ENCODE results near the gene CERCAM. TPM values are rescaled to one million over a fixed set of nuclear protein-coding genes. Genes with fewer than 3 reads are reported as not detected.

CERCAM gene
- total and polyA plus RNA-seq, 2 of the 13 experiments (the other 11 are each of a cell fraction or from before 2014, with no cell fraction given), result 9.0 to 17.1 TPM

- TF ChIP-seq ZNF747 (CRISPR knock-in tag; IDR thresholded peaks at IDR 0.05; ENCODE audit: borderline replicate concordance) (0 out of 2 replicates have a peak, but pooled peaks have one; percentile 7), MIXL1 (CRISPR knock-in tag; IDR thresholded peaks at IDR 0.05) (0 out of 2 replicates have a peak, but pooled peaks have one; percentile 13), ZNF512B (CRISPR knock-in tag; IDR thresholded peaks at IDR 0.05; ENCODE audit: borderline replicate concordance) (no peak), MAZ (IDR thresholded peaks at IDR 0.05; ENCODE audit: borderline replicate concordance, low read depth, low read length) (peak; percentile 62; the same call in 1 of the 2 replicates), MAZ (CRISPR knock-in tag; IDR thresholded peaks at IDR 0.05; ENCODE audit: low read depth) (peak; percentile 56), HNF1B (CRISPR knock-in tag; IDR thresholded peaks at IDR 0.05) (no peak), KDM5B (CRISPR knock-in tag; IDR thresholded peaks at IDR 0.05; ENCODE audit: borderline replicate concordance) (no peak), ZNF441 (CRISPR knock-in tag; IDR thresholded peaks at IDR 0.05; ENCODE audit: borderline replicate concordance) (no peak), ASH2L (IDR thresholded peaks at IDR 0.05; ENCODE audit: insufficient read length, low read depth, low read length) (peak; percentile 21), PITX1 (CRISPR knock-in tag; IDR thresholded peaks at IDR 0.05) (no peak; the same call in 1 of the 2 replicates), NR2C2 (CRISPR knock-in tag; IDR thresholded peaks at IDR 0.05; ENCODE audit: borderline replicate concordance) (peak; percentile 34; the same call in 1 of the 2 replicates), PHF20 (CRISPR knock-in tag; IDR thresholded peaks at IDR 0.05) (peak; percentile 27; the same call in 1 of the 2 replicates), RBFOX2 (IDR thresholded peaks at IDR 0.05; ENCODE audit: low read depth, low read length) (peak; percentile 73), FIP1L1 (IDR thresholded peaks at IDR 0.05; ENCODE audit: borderline replicate concordance, insufficient read depth, low read depth, low read length) (no peak), ZNF318 (CRISPR knock-in tag; IDR thresholded peaks at IDR 0.05) (no peak)
Observed at GRCh38 chr9:128455849-128456612, 35.4 kb downstream of the CERCAM start, which contains the start of gene ODF2 (continued).

Data from HepG2 (cell line).